ENCODE data around the gene ACTR1A.

GRCh38 chr10:102475451-102476040, 27.0 kb downstream of the ACTR1A start:
- no peak for TF ChIP-seq POLR2A (IDR thresholded peaks at IDR 0.05)
- TF ChIP-seq CTCF (IDR thresholded peaks at IDR 0.05): no peak
- no peak for TF ChIP-seq POLR2AphosphoS5 (IDR thresholded peaks at IDR 0.05)
- no peak for TF ChIP-seq EP300 (IDR thresholded peaks at IDR 0.05)
